Activated T-cell treated with anti-CD3 and anti-CD28 coated beads, Interleukin-2, amount 50 U/mL, for 24 hours (primary cell): ENCODE measurements around the gene KRTAP5-6.
"Not testable (repeated sequence)": the region's sequence is repeated elsewhere in the genome, so short reads cannot be mapped to it uniquely, and the experiment has no call there.

ENCODE experiments used
- DNase-seq: peaks from one replicate; pipeline ENCODE4 v3.0.0-alpha.2; 2020
- H3K27ac Mint-ChIP-seq: 2 replicates; pipeline ENCODE4 v1.8.0; 2020; ENCODE audit warnings: mild to moderate bottlenecking, mixed read lengths
- H3K27me3 Mint-ChIP-seq: 2 replicates; pipeline ENCODE4 v1.8.0; 2020; ENCODE audit warnings: mixed read lengths
- H3K36me3 Mint-ChIP-seq: 2 replicates; pipeline ENCODE4 v1.8.0; 2020; ENCODE audit warnings: low read depth, mixed read lengths
- H3K4me1 Mint-ChIP-seq: 2 replicates; pipeline ENCODE4 v1.8.0; 2020; ENCODE audit warnings: low read depth, mixed read lengths
- H3K4me3 Mint-ChIP-seq: 2 replicates; pipeline ENCODE4 v1.8.0; 2020; ENCODE audit warnings: mild to moderate bottlenecking, moderate library complexity, mixed read lengths
- H3K9me3 Mint-ChIP-seq: 2 replicates; pipeline ENCODE4 v1.8.0; 2020; ENCODE audit warnings: mixed read lengths

KRTAP5-6 gene

GRCh38 chr11:1670905-1671371 is 26.1 kb upstream of the KRTAP5-6 start:
- H3K9me3 Mint-ChIP-seq = no peaks in the 10 kb centered on the region
- no peak overlapping the region for H3K27ac Mint-ChIP-seq
- H3K27me3 Mint-ChIP-seq = peaks cover 51% of the 10 kb centered on the region
- no peaks in the 10 kb centered on the region for H3K36me3 Mint-ChIP-seq
- H3K4me1 Mint-ChIP-seq = no peaks in the 10 kb centered on the region
- DNase-seq = no peak
- no peak overlapping the region for H3K4me3 Mint-ChIP-seq

GRCh38 chr11:1671658-1672057 is 25.3 kb upstream of the KRTAP5-6 start:
- Mint-ChIP-seq H3K27ac (no peak overlapping the region), H3K9me3 (no peaks in the 10 kb centered on the region), H3K4me1 (no peaks in the 10 kb centered on the region), H3K4me3 (no peak overlapping the region), H3K27me3 (peaks cover 52% of the 10 kb centered on the region), H3K36me3 (no peaks in the 10 kb centered on the region)
- no peak for DNase-seq

DNA sequence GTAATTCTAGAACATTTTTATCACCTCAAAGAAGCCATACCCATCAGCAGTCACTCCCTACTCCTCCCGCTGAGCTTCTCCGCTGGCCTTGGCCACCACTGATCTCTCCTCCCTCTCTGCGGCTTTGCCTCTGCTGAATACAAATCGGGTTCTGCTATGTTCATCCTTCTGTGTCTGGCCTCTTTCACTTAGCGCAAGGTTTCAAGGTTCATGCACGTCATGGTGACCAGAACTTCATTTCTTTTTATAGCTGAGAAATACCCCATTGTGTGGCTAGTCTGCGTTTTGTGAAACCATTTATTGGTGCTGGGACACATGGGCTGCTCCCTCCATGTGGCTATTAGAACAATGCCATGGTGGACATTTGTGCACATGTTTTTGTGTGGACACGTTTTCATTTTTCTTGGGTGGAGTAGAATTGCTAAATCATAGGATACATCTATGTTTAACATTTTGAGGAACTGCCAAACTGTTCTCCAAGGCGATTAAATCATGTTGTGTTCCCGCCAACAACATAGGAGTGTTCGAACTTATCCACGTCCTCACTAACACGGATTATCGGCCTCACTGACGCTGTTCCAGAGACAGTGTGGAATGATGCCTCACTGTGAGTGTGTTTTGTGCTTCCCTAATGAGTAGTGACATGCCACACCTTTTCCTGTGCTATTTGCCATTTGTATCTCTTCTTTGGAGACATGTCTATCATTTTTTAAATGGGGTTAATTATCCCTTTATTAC is 24.2 kb upstream of the KRTAP5-6 start:
- H3K36me3 Mint-ChIP-seq = no peaks in the 10 kb centered on the region
- H3K27ac Mint-ChIP-seq = no peak overlapping the region
- DNase-seq = no peak
- H3K4me3 Mint-ChIP-seq = no peak overlapping the region
- no peaks in the 10 kb centered on the region for H3K9me3 Mint-ChIP-seq
- H3K4me1 Mint-ChIP-seq = no peaks in the 10 kb centered on the region
- H3K27me3 Mint-ChIP-seq = peaks cover 55% of the 10 kb centered on the region

GRCh38 chr11:1673446-1674172 is 23.4 kb upstream of the KRTAP5-6 start:
- peaks cover 52% of the 10 kb centered on the region for H3K27me3 Mint-ChIP-seq
- no peak for DNase-seq
- H3K9me3 Mint-ChIP-seq = no peaks in the 10 kb centered on the region
- H3K4me1 Mint-ChIP-seq = no peaks in the 10 kb centered on the region
- no peak overlapping the region for H3K27ac Mint-ChIP-seq
- H3K4me3 Mint-ChIP-seq = no peak overlapping the region
- no peaks in the 10 kb centered on the region for H3K36me3 Mint-ChIP-seq

DNA sequence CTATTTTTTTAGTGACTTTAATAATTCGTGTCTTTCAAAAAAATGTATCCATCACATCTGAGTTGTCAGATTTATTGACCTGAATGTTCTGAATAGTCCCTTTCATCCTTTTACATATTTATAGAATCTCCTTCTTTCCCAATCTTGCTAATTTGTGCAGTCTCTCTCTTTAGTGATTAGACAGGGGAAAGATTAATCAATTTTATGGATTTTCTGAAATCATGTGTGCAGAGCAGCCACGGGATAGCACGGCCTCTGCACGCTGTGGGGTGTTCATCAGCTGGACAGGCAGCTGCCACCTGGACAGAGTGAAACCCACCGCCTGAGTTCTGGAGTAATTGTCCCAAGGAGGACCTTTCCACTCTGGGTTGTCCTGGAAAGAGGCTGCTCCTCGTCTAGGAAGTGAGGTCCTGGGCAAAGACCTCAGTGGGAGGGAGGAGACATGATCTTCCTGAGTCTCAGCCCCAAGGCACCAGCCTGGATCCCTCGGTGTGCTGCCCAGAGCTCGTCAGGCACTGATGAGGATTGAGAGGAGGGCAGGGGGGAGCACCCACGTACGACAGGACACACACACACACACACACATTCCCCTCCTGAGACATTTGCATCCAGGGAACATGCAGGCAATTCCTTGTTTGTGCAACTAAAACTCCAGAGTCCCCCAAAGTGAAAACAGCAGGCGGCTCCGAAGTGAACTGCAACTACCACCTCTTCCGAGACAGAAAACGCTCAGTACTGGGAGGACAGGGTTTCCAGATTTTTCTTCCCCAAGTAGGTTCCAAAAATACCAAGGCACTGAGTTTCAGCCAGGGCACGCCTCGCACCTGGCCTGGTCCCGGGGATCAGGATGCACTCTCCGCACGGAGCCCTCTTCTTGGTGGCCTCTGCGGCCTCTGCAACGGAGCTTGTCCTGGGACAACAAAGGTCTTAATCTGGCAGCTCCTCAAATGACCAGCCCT is 22.5 kb upstream of the KRTAP5-6 start:
- no peak for DNase-seq
- Mint-ChIP-seq H3K4me3 (no peak overlapping the region), H3K9me3 (no peaks in the 10 kb centered on the region), H3K36me3 (no peaks in the 10 kb centered on the region), H3K27me3 (peaks cover 46% of the 10 kb centered on the region), H3K4me1 (no peaks in the 10 kb centered on the region), H3K27ac (no peak overlapping the region)

- Mint-ChIP-seq H3K4me3 (no peak overlapping the region), H3K36me3 (no peaks in the 10 kb centered on the region), H3K4me1 (no peaks in the 10 kb centered on the region), H3K27ac (no peak overlapping the region), H3K9me3 (no peaks in the 10 kb centered on the region), H3K27me3 (peaks cover 44% of the 10 kb centered on the region)
- no peak for DNase-seq
Measured at GRCh38 chr11:1675536-1676228, 21.3 kb upstream of the KRTAP5-6 start.

- Mint-ChIP-seq H3K4me1 (no peaks in the 10 kb centered on the region), H3K27me3 (peaks cover 47% of the 10 kb centered on the region), H3K36me3 (no peaks in the 10 kb centered on the region), H3K9me3 (no peaks in the 10 kb centered on the region), H3K27ac (no peak overlapping the region), H3K4me3 (no peak overlapping the region)
- no peak for DNase-seq
Measured at GRCh38 chr11:1676229-1676740, 20.7 kb upstream of the KRTAP5-6 start.

DNA sequence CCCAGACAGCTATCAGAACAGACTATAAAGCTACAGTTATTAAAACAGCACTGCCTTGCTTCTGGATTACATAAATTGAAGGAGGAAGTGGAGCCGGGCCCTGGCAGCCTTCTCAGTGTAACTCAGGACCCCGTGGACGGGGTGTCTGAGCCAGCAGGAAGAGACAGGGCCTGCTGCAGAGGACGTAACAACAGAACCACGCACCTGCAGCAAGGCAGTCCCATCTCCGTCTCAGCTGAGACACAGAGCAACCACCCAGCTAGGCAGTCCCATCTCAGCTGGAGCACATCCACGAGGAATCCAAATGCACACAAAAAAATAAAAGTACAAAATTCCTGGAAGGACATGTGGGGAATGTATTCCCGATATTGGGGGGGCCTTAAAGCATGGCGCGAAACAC is 17.1 kb upstream of the KRTAP5-6 start:
- H3K9me3 Mint-ChIP-seq = no peaks in the 10 kb centered on the region
- no peak for DNase-seq
- no peaks in the 10 kb centered on the region for H3K4me1 Mint-ChIP-seq
- H3K36me3 Mint-ChIP-seq = no peaks in the 10 kb centered on the region
- no peak overlapping the region for H3K4me3 Mint-ChIP-seq
- H3K27me3 Mint-ChIP-seq = peaks cover 25% of the 10 kb centered on the region
- no peak overlapping the region for H3K27ac Mint-ChIP-seq

DNA sequence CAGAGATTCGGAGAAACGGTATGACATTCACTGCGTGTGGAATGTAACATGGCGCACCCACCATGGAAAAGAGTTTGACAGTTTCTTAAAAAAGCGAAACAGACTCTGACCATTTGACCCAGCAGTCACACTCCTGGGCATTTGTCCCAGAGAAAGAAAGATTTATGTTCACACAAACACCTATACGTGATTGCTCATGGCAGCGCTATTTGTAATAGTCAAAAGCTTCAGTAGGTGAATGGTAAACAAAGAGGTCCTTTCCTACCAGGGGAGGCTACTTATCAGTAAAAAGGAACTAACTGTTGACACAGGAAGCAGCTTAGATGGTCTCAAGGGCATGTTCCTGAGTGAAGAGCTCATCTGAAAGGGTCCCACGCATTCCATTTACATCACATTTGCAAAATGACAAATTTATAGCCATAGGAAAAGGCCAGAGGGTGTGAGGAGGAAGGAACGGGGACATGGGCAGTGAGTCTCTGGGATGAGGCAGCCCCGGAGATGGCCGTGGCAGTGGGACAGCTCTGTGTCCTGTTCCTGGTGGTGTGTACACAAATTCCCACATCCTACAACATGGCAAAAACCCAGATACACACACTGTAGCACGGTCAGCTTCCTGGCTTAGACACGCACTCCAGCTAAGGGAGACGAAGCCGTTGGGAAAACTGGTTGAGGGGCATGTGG is 14.6 kb upstream of the KRTAP5-6 start:
- DNase-seq = no peak
- Mint-ChIP-seq H3K36me3 (no peaks in the 10 kb centered on the region), H3K4me3 (no peak overlapping the region), H3K4me1 (no peaks in the 10 kb centered on the region), H3K27ac (no peak overlapping the region), H3K27me3 (peaks cover 13% of the 10 kb centered on the region), H3K9me3 (no peaks in the 10 kb centered on the region)

GRCh38 chr11:1683216-1683615 is 13.8 kb upstream of the KRTAP5-6 start:
- not testable (repeated sequence) for H3K4me3 Mint-ChIP-seq, H3K27me3 Mint-ChIP-seq, H3K9me3 Mint-ChIP-seq, H3K4me1 Mint-ChIP-seq, H3K36me3 Mint-ChIP-seq, DNase-seq, H3K27ac Mint-ChIP-seq

GRCh38 chr11:1683904-1684572 is 13.0 kb upstream of the KRTAP5-6 start:
- not testable (repeated sequence) for H3K4me1 Mint-ChIP-seq, H3K36me3 Mint-ChIP-seq, H3K4me3 Mint-ChIP-seq, DNase-seq, H3K27ac Mint-ChIP-seq, H3K9me3 Mint-ChIP-seq
- peaks cover 13% of the 10 kb centered on the region for H3K27me3 Mint-ChIP-seq

GRCh38 chr11:1684886-1685874 is 11.8 kb upstream of the KRTAP5-6 start:
- H3K27me3 Mint-ChIP-seq = peaks cover 22% of the 10 kb centered on the region
- H3K27ac Mint-ChIP-seq, H3K4me1 Mint-ChIP-seq, H3K9me3 Mint-ChIP-seq, DNase-seq, H3K36me3 Mint-ChIP-seq, H3K4me3 Mint-ChIP-seq: not testable (repeated sequence)
